CD4-positive, alpha-beta T cell (primary cell): ENCODE data around the gene S100A8. TPM values are rescaled to one million over a fixed set of nuclear protein-coding genes. Genes with fewer than 3 reads are reported as not detected.
A peak's percentile ranks its signal among the peaks of the same experiment; 100 is the strongest.

Source experiments
- ATAC-seq: fragments of 200-7000 bp; cut with Tn5 transposase; one replicate; pipeline ENCODE4 v1.10.0; 2022; ENCODE audit warnings: mild to moderate bottlenecking; ENCODE audit not compliant: poor library complexity
- CTCF ChIA-PET: fragments of 350-600 bp; sonication (Branson Sonifier 250); formaldehyde crosslinking; loops from one replicate; lab custom pipeline; 2021; ENCODE audit warnings: antibody characterized with exemption, inconsistent platforms; lab: Charles Lee
- POLR2A ChIA-PET: fragments of 350-600 bp; sonication (Branson Sonifier 250); formaldehyde crosslinking; loops from one replicate; lab custom pipeline; 2021; ENCODE audit warnings: antibody characterized with exemption, inconsistent platforms; lab: Charles Lee
- DNase-seq, 14 experiments: peaks; one replicate each; pipeline ENCODE4 v3.0.0-alpha.2; 2013 to 2020; ENCODE audit warnings: mixed read lengths in 2 of 14
- H3K27ac ChIP-seq, 2 donors: one replicate each; pipeline versions ENCODE4 v1.5.1 to v1.7.0; 2013; ENCODE audit warnings: low read length in 2 of 2, low read depth in 1 of 2, mild to moderate bottlenecking in 1 of 2
- H3K27me3 ChIP-seq, 2 experiments: 1 replicate in 1 of 2; 2 replicates in 1 of 2; pipeline versions ENCODE4 v1.6.1 to v1.7.0; 2013; ENCODE audit warnings: low read length in 2 of 2, control low read depth in 1 of 2, mild to moderate bottlenecking in 1 of 2, moderate library complexity in 1 of 2; ENCODE audit not compliant: insufficient read depth in 2 of 2, control insufficient read depth in 1 of 2
- H3K36me3 ChIP-seq: one replicate; pipeline ENCODE4 v1.6.1; 2013; ENCODE audit warnings: low read length, control low read depth; ENCODE audit not compliant: insufficient read depth
- H3K4me1 ChIP-seq: one replicate; pipeline ENCODE4 v1.6.1; 2013; ENCODE audit warnings: low read length, control low read depth; ENCODE audit not compliant: insufficient read depth
- H3K4me3 ChIP-seq: one replicate; pipeline ENCODE4 v1.5.1; 2013; ENCODE audit warnings: mild to moderate bottlenecking, low read length, moderate library complexity
- H3K9me3 ChIP-seq, 2 experiments: 1 replicate in 1 of 2; 2 replicates in 1 of 2; pipeline versions ENCODE4 v1.6.1 to v1.7.0; 2013; ENCODE audit warnings: low read length in 2 of 2, mild to moderate bottlenecking in 2 of 2, control low read depth in 1 of 2, moderate library complexity in 1 of 2; ENCODE audit not compliant: control insufficient read depth in 1 of 2, insufficient read depth in 1 of 2
- H3K27ac Mint-ChIP-seq: one replicate; pipeline ENCODE4 v1.8.0; 2020; ENCODE audit warnings: mixed read lengths
- H3K27me3 Mint-ChIP-seq: one replicate; pipeline ENCODE4 v1.8.0; 2021; ENCODE audit warnings: mixed read lengths
- H3K36me3 Mint-ChIP-seq: one replicate; pipeline ENCODE4 v1.8.0; 2021; ENCODE audit warnings: low read depth, mixed read lengths
- H3K4me1 Mint-ChIP-seq: one replicate; pipeline ENCODE4 v1.8.0; 2021; ENCODE audit warnings: low read depth, mixed read lengths
- H3K4me3 Mint-ChIP-seq: one replicate; pipeline ENCODE4 v1.8.0; 2020; ENCODE audit warnings: mild to moderate bottlenecking, mixed read lengths
- H3K9me3 Mint-ChIP-seq: one replicate; pipeline ENCODE4 v1.8.0; 2020; ENCODE audit warnings: mixed read lengths
- intact Hi-C, 2 experiments: fragments of 100-400 bp; cut with DNase I in 1 of 2; cut with micrococcal nuclease in 1 of 2; formaldehyde crosslinking; loops; one replicate each; pipeline versions ENCODE4 v1.15.1 to v1.9.0; 2023 to 2025; cut with DNase I, micrococcal nuclease
- total RNA-seq, 174 experiments: library from RNA in 2 of 174; stranded (reverse) in 2 of 174; gene quantifications; one replicate each; pipeline ENCODE4 v1.2.3 and lab custom pipeline; 2021 to 2026
- TF ChIP-seq, protein P1 (sequence below): fragments of 200-600 bp; IDR thresholded peaks from one replicate; pipeline ENCODE4 v1.8.0; 2022; ENCODE audit warnings: antibody characterized with exemption, mild to moderate bottlenecking

Gene S100A8
- total RNA-seq, 2 experiments from 2014 or later = 21.0 to 23.8 TPM

DNA sequence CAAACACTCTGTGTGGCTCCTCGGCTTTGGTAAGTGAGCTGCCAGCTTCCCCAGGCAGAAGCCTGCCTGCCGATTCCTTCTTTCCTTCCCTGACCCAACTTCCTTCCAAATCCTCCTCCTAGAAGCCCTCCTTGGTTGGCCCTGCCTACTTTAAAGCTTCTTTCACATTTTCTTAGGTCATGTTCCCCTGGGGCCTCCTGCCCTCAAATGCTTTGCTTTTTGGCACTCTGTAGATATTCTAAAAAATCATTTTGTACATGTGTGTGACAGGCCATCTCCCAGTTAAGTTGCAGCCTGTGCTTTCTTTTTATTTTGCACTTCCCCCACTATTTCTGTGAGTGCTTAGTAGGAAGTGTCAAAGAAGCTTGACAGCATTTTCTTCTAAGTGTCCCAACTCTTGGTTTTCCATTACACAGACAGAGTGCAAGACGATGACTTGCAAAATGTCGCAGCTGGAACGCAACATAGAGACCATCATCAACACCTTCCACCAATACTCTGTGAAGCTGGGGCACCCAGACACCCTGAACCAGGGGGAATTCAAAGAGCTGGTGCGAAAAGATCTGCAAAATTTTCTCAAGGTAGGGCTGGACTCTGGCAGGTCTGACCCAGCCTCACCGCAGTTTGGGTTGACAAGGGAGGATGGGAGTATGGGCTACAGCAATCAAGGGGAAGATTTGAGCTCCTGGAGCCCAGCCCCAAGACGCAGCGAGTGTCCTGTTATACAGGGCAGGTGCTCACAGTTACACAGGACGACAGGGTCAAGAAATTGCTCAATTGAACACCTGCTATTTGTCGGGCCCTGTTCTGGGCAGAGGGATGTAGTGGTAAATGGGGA lies 32.8 kb downstream of the S100A8 start, which contains the start of gene S100A9:
Gene S100A9, plus strand, starts transcription at position 2 of the 838 bp plus-strand sequence. Its CDS starts 430 bp downstream, at position 432.
- H3K27ac ChIP-seq = peak within 1 kb of the TSS in 1 of 2 donors; percentile 22
- POLR2A ChIA-PET = interaction anchor here (1.2 kb wide), 1 partner anchor 16 kb away, joined by 3 read pairs; no protein-coding TSS in a partner anchor

DNA sequence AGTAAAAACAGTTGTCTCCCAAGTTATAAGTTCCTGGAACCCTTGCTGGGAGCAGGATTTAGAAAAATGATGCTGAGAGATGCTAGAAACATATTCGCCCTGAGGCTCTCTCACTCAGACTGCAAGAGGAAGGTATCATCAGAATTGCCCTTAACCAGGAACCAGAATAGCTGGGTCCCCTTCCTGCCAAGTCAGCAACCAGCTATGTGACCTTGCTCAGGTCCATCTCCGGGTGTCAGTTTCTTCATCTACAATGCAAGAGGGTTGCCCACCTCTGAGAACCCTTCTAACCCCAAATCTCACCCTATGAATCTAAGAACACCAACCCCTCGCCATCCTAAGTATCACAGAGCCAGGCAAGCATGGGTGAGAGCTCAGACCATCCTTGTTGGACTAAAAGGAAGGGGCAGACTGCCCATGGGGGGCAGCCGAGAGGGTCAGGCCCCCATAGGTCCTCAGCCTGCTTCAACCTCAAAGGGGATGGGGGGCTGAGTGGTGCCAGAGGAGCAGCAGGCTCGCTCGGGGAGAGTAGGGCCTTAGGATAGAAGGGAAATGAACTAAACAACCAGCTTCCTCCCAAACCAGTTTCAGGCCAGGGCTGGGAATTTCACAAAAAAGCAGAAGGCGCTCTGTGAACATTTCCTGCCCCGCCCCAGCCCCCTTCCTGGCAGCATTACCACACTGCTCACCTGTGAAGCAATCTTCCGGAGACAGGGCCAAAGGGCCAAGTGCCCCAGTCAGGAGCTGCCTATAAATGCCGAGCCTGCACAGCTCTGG lies 33.6 kb downstream of the S100A8 start:
- Mint-ChIP-seq H3K9me3 (no peaks in the 10 kb centered on the region), H3K4me1 (peaks cover 24% of the 10 kb centered on the region), H3K27me3 (no peaks in the 10 kb centered on the region), H3K36me3 (no peaks in the 10 kb centered on the region), H3K27ac (no peak overlapping the region), H3K4me3 (peak overlapping the region; percentile 45)
- Histone ChIP-seq H3K27me3 (no peaks in the 10 kb centered on the region), H3K4me1 (peaks cover 22% of the 10 kb centered on the region), H3K36me3 (no peaks in the 10 kb centered on the region), H3K9me3 (no peaks in the 10 kb centered on the region), H3K27ac (peak overlapping the region in 1 of 2 donors; percentile 22), H3K4me3 (peak overlapping the region; percentile 33)
- ATAC-seq (no peak), DNase-seq (peak in 4 of 14 experiments; percentile 29 to 55 (median 44))
- intact Hi-C loops = loop anchor here in 1 of 2 experiments (10.0 kb wide), 1 partner anchor 388 kb away; no protein-coding TSS in a partner anchor
- ChIA-PET CTCF (no interaction called here), POLR2A (interaction anchor here (1.2 kb wide), 1 partner anchor 15 kb away, joined by 3 read pairs; no protein-coding TSS in a partner anchor)
- TF ChIP-seq, protein P1, sequence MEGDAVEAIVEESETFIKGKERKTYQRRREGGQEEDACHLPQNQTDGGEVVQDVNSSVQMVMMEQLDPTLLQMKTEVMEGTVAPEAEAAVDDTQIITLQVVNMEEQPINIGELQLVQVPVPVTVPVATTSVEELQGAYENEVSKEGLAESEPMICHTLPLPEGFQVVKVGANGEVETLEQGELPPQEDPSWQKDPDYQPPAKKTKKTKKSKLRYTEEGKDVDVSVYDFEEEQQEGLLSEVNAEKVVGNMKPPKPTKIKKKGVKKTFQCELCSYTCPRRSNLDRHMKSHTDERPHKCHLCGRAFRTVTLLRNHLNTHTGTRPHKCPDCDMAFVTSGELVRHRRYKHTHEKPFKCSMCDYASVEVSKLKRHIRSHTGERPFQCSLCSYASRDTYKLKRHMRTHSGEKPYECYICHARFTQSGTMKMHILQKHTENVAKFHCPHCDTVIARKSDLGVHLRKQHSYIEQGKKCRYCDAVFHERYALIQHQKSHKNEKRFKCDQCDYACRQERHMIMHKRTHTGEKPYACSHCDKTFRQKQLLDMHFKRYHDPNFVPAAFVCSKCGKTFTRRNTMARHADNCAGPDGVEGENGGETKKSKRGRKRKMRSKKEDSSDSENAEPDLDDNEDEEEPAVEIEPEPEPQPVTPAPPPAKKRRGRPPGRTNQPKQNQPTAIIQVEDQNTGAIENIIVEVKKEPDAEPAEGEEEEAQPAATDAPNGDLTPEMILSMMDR = no peak

More for the DNA sequence above, 32.8 kb downstream of the S100A8 start, which contains the start of gene S100A9:
- TF ChIP-seq, protein P1 = no peak
- Histone ChIP-seq H3K9me3 (no peaks in the 10 kb centered on the region), H3K4me1 (peaks cover 22% of the 10 kb centered on the region), H3K4me3 (peak within 1 kb of the TSS; percentile 33), H3K27me3 (no peaks in the 10 kb centered on the region), H3K36me3 (no peaks in the 10 kb centered on the region)
- DNase-seq (no peak), ATAC-seq (no peak)
- Mint-ChIP-seq H3K4me1 (peaks cover 24% of the 10 kb centered on the region), H3K4me3 (peak within 1 kb of the TSS; percentile 45), H3K27me3 (no peaks in the 10 kb centered on the region), H3K27ac (no peak within 1 kb of the TSS), H3K9me3 (no peaks in the 10 kb centered on the region), H3K36me3 (no peaks in the 10 kb centered on the region)
- intact Hi-C loops = loop anchor here in 1 of 2 experiments (10.0 kb wide), 1 partner anchor 387 kb away; no protein-coding TSS in a partner anchor
- CTCF ChIA-PET = no interaction called here

DNA sequence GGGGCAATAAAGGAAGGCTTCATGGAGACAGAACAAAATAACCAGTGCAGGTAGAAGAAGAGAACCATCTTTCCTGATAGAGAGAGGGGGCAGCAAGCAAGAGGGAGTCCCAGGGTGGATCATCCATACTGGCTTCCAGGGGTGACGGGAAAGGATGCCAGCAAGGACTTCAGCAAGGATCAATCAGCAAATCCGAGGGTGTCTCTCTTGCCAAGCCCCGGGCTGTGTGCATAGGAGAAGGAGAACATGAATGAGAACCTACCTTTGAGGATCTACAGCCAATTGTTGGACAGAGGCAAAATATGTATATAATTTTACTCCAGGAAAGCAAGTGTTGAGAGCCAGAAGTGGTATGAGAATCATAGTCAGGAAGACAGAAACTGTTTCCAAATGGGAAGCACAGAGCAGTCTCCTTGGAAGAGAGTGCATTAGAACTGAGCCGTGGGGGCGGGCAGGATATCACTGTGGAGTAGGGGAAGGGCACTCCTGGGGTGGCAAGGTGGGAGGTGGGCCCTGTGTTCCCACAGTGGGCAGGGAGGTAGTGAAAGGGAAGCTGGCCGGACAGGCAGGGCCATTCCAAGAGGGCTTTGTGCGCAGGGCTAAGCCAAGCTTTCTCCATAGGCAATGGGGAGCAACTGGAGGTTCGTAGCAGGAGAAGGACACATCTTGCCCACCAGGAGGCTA lies 34.3 kb downstream of the S100A8 start:
- Histone ChIP-seq H3K9me3 (no peaks in the 10 kb centered on the region), H3K27me3 (no peaks in the 10 kb centered on the region), H3K4me1 (peaks cover 22% of the 10 kb centered on the region), H3K36me3 (no peaks in the 10 kb centered on the region), H3K27ac (no peak overlapping the region), H3K4me3 (no peak overlapping the region)
- CTCF ChIA-PET = no interaction called here
- TF ChIP-seq, protein P1 = no peak
- no peaks in the 10 kb centered on the region for H3K27me3 Mint-ChIP-seq
- DNase-seq = no peak
- no peak overlapping the region for H3K4me3 Mint-ChIP-seq
- no peak overlapping the region for H3K27ac Mint-ChIP-seq
- intact Hi-C loops = loop anchor here in 1 of 2 experiments (10.0 kb wide), 1 partner anchor 388 kb away; no protein-coding TSS in a partner anchor
- POLR2A ChIA-PET = no interaction called here
- ATAC-seq = no peak
- peaks cover 24% of the 10 kb centered on the region for H3K4me1 Mint-ChIP-seq
- H3K36me3 Mint-ChIP-seq = no peaks in the 10 kb centered on the region
- no peaks in the 10 kb centered on the region for H3K9me3 Mint-ChIP-seq
